GM23248 (cell line): ENCODE measurements around the gene MPDZ. TPM values are rescaled to one million over a fixed set of nuclear protein-coding genes. Genes with fewer than 3 reads are reported as not detected.

Experiments
- DNase-seq: peaks from one replicate; pipeline ENCODE4 v3.0.0-alpha.2; 2015
- H2AFZ ChIP-seq: fragments of 200-600 bp; sonication (generic); 2 replicates; pipeline ENCODE4 v1.6.1; 2016; ENCODE audit warnings: antibody characterized with exemption
- H3F3A ChIP-seq: fragments of 200-600 bp; sonication (generic); 2 replicates; pipeline ENCODE4 v1.6.1; 2016; ENCODE audit warnings: mild to moderate bottlenecking, antibody characterized with exemption, mixed run types; ENCODE audit not compliant: insufficient read depth
- H3K27ac ChIP-seq: fragments of 200-600 bp; sonication (generic); 2 replicates; pipeline ENCODE4 v1.5.1; 2016; ENCODE audit warnings: mild to moderate bottlenecking
- H3K27me3 ChIP-seq: fragments of 200-600 bp; sonication (generic); replicated peaks from 2 replicates; pipeline ENCODE4 v1.6.1; 2016; ENCODE audit warnings: mild to moderate bottlenecking; ENCODE audit not compliant: insufficient read depth
- H3K36me3 ChIP-seq: fragments of 200-600 bp; sonication (generic); 2 replicates; pipeline ENCODE4 v1.6.1; 2016; ENCODE audit warnings: low read depth, mild to moderate bottlenecking
- H3K4me1 ChIP-seq: fragments of 200-600 bp; sonication (generic); 2 replicates; pipeline ENCODE4 v1.6.1; 2016; ENCODE audit warnings: mild to moderate bottlenecking; ENCODE audit not compliant: insufficient read depth
- H3K4me2 ChIP-seq: fragments of 200-600 bp; sonication (generic); one replicate; pipeline ENCODE4 v1.6.1; 2016; ENCODE audit warnings: mild to moderate bottlenecking; ENCODE audit not compliant: unreplicated experiment
- H3K4me3 ChIP-seq: fragments of 200-600 bp; sonication (generic); 2 replicates; pipeline ENCODE4 v1.5.1; 2016; ENCODE audit warnings: mild to moderate bottlenecking
- H3K79me2 ChIP-seq: fragments of 200-600 bp; sonication (generic); 2 replicates; pipeline ENCODE4 v1.6.1; 2016; ENCODE audit warnings: mild to moderate bottlenecking; ENCODE audit not compliant: insufficient read depth
- H3K9ac ChIP-seq: fragments of 200-600 bp; sonication (generic); 2 replicates; pipeline ENCODE4 v1.6.1; 2016; ENCODE audit warnings: mild to moderate bottlenecking
- H3K9me2 ChIP-seq: fragments of 200-600 bp; sonication (generic); 2 replicates; pipeline ENCODE4 v1.6.1; 2016; ENCODE audit warnings: mixed run types, mild to moderate bottlenecking, moderate library complexity; ENCODE audit not compliant: insufficient read depth
- H3K9me3 ChIP-seq: fragments of 200-600 bp; sonication (generic); one replicate; pipeline ENCODE4 v1.6.1; 2017; ENCODE audit warnings: low read depth
- H4K20me1 ChIP-seq: fragments of 200-600 bp; sonication (generic); 2 replicates; pipeline ENCODE4 v1.6.0; 2016; ENCODE audit not compliant: insufficient read depth
- EZH2 ChIP-seq: fragments of 200-600 bp; sonication (generic); IDR thresholded peaks from 2 replicates; pipeline ENCODE4 v1.6.1; 2018; ENCODE audit warnings: antibody characterized with exemption, mild to moderate bottlenecking; ENCODE audit not compliant: insufficient read depth, poor library complexity, severe bottlenecking
- EZH2phosphoT487 ChIP-seq: fragments of 200-600 bp; sonication (generic); IDR thresholded peaks from 2 replicates; pipeline ENCODE4 v1.6.1; 2018; ENCODE audit warnings: antibody characterized with exemption, moderate library complexity, mild to moderate bottlenecking, low read depth; ENCODE audit not compliant: insufficient read depth
- WGBS, 2 experiments: methylation state at CpG; one replicate each; pipeline ENCODE4 v1.1.6; 2015 to 2017; ENCODE audit warnings: low lambda C conversion rate in 2 of 2, low coverage in 1 of 2; ENCODE audit errors: missing lambda C conversion rate in 2 of 2; 5-methylcytosine and 5-hydroxymethylcytosine counted together
- in situ Hi-C: fragments of 300-500 bp; cut with MboI; formaldehyde crosslinking; loops from 2 replicates; pipeline ENCODE4 v1.15.0; 2020
- polyA plus RNA-seq: library from polyadenylated mRNA; unstranded; fragments of >200 nt; fragmentation: Nextera tagmentation; extraction: Ambion mirVana; gene quantifications from 2 replicates; pipeline ENCODE4 v1.2.1, GENCODE V29; 2016
- total RNA-seq: library from RNA; depleted of rRNA; stranded (reverse); fragments of >200 nt; shearing (Covaris generic); gene quantifications from 2 replicates; pipeline ENCODE4 v1.2.3, GENCODE V29; 2014

MPDZ gene
- total and polyA plus RNA-seq, 2 experiments from 2014 or later = 17.2 to 31.9 TPM

DNA sequence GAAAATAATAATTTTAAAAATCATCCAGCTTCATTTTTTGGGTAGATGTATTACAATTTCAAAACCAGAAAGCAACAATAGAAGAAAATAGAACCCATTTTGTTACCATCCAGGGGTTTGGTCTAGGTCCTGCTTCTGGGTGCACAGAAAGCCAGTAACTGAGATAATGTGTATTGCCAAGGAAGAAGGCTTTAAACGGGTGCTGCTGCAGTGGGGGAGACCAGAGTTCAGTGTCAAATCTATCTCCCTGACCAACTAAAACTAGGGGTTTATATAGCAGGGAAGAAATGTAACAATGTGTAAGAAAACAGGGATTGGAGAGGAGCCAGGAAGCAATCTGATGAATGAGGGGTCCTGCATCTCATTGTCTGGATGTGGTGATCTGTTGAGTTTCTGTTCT lies 17.5 kb upstream of the MPDZ start:
- in situ Hi-C loops = no loop called here
- H3K4me1 ChIP-seq = no peaks in the 10 kb centered on the region
- H2AFZ ChIP-seq = no peak overlapping the region
- no peaks in the 10 kb centered on the region for H3F3A ChIP-seq
- no peaks in the 10 kb centered on the region for H3K36me3 ChIP-seq
- H3K9me2 ChIP-seq = no peaks in the 10 kb centered on the region
- no peak for DNase-seq
- H3K4me2 ChIP-seq = no peak overlapping the region
- no peaks in the 10 kb centered on the region for H3K9me3 ChIP-seq
- TF ChIP-seq EZH2 = no peak
- no peak for TF ChIP-seq EZH2phosphoT487
- H3K27ac ChIP-seq = no peak overlapping the region
- no peaks in the 10 kb centered on the region for H3K27me3 ChIP-seq
- no peak overlapping the region for H3K9ac ChIP-seq
- H3K79me2 ChIP-seq = no peaks in the 10 kb centered on the region
- 82 to 100% methylated on average over 1 of the region's 1 CpG for WGBS, 2 experiments
- H4K20me1 ChIP-seq = no peaks in the 10 kb centered on the region
- no peak overlapping the region for H3K4me3 ChIP-seq

DNA sequence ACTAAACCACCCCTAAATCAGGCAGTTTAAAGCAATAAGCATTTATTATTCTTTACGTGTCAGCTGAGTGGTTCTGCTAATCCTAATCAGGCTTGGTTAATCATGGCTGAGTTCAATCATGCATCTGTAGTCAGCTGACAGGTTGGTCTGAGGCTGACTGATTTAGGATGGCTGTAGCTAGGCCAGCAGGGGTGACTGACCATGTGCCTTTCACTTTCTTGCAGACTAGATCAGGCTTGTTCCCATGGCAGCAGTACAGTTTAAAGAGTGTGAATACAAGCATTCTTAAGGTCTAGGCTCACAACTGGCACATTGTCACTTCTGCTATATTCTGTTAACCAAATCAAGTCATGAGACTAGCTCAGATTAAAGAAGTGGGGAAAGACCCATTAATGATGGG lies 16.1 kb upstream of the MPDZ start:
- Histone ChIP-seq H3K9me2 (no peaks in the 10 kb centered on the region), H3K9me3 (no peaks in the 10 kb centered on the region), H3K4me3 (no peak overlapping the region), H3K27me3 (no peaks in the 10 kb centered on the region), H3K36me3 (no peaks in the 10 kb centered on the region), H3K27ac (no peak overlapping the region), H2AFZ (no peak overlapping the region), H3K4me2 (no peak overlapping the region), H3K79me2 (no peaks in the 10 kb centered on the region), H3K4me1 (no peaks in the 10 kb centered on the region), H4K20me1 (no peaks in the 10 kb centered on the region), H3K9ac (no peak overlapping the region), H3F3A (no peaks in the 10 kb centered on the region)
- in situ Hi-C loops = no loop called here
- DNase-seq = no peak
- TF ChIP-seq EZH2phosphoT487 = no peak
- no peak for TF ChIP-seq EZH2
- WGBS, 2 experiments = 91 to 100% methylated on average over 1 of the region's 1 CpG

DNA sequence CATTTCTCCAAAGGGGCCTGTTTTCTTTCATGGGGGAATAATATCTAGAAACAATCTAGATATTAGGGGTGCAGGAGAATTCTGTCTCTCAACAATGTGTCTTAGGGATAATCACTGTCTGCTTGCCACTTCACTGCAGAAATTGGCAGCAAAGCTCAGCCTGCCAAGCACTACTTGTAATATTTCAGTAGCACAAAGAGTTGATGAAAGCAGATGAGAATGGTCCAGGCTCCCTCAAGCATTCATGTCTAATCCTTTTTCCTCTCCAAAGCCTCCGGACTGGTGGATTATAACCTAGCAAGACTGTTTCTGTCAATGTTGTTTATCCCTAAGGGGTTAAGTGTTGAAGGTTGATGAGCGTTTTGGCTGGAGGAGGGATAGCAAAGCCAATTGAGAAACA lies 13.3 kb upstream of the MPDZ start:
- Histone ChIP-seq H3K27ac (no peak overlapping the region), H3K79me2 (no peaks in the 10 kb centered on the region), H3K9me2 (no peaks in the 10 kb centered on the region), H3K4me2 (no peak overlapping the region), H3K4me3 (no peak overlapping the region), H3K9ac (no peak overlapping the region), H3K27me3 (no peaks in the 10 kb centered on the region), H3K36me3 (no peaks in the 10 kb centered on the region), H3F3A (no peaks in the 10 kb centered on the region), H4K20me1 (no peaks in the 10 kb centered on the region), H2AFZ (no peak overlapping the region), H3K9me3 (no peaks in the 10 kb centered on the region), H3K4me1 (no peaks in the 10 kb centered on the region)
- TF ChIP-seq EZH2phosphoT487 (no peak), EZH2 (no peak)
- in situ Hi-C loops = no loop called here
- WGBS, 2 experiments = 17 to 18% methylated on average over 2 of the region's 2 CpGs
- no peak for DNase-seq

DNA sequence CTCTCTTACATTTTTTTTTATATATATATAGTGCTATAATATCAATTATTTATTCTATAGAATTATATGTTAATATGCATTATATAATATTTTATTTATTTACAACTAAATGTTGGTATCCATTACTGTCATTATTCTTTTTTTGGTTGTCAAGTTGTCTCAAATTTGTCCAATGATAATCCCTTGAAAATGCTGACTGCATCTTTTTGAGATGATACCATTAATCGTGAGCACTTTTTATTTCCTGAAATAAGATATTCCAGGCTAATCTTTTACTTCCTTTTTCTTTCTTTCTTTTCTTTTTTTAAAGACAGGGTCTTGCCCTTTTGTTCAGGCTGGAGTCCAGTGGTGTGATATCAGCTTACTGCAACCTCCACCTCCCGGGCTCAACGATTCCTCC lies 12.7 kb upstream of the MPDZ start:
- no peaks in the 10 kb centered on the region for H3K79me2 ChIP-seq
- in situ Hi-C loops = no loop called here

DNA sequence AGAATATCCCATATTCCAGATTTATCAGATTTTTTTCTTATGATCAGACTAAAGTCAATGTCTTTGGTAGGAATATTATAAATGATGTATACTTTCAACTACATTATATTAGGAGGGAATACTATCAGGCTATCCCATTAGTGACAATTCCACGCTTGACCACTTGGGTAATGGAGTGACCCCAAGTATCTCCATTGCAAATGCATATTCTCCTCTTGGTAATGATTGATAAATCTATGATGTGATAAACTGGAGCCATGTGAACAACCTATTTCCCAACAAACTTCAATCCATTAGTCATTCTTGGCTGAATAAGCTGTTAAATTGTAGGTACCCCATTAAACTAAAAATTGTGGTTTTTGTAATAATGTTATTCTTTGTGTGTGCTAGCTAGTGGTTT lies 12.2 kb upstream of the MPDZ start:
- no peak for TF ChIP-seq EZH2phosphoT487
- no peak for TF ChIP-seq EZH2
- no peaks in the 10 kb centered on the region for H3F3A ChIP-seq
- H3K79me2 ChIP-seq = no peaks in the 10 kb centered on the region
- WGBS, 2 experiments = 82 to 86% methylated on average over 1 of the region's 1 CpG
- H3K4me2 ChIP-seq = no peak overlapping the region
- H3K36me3 ChIP-seq = no peaks in the 10 kb centered on the region
- H3K9me3 ChIP-seq = no peaks in the 10 kb centered on the region
- no peak overlapping the region for H3K9ac ChIP-seq
- H3K27ac ChIP-seq = no peak overlapping the region
- no peak overlapping the region for H3K4me3 ChIP-seq
- DNase-seq = peak; percentile 7
- H3K4me1 ChIP-seq = no peaks in the 10 kb centered on the region
- H4K20me1 ChIP-seq = no peaks in the 10 kb centered on the region
- no peaks in the 10 kb centered on the region for H3K27me3 ChIP-seq
- no peak overlapping the region for H2AFZ ChIP-seq
- H3K9me2 ChIP-seq = no peaks in the 10 kb centered on the region
- in situ Hi-C loops = no loop called here

More for the DNA sequence above, 12.7 kb upstream of the MPDZ start:
- H3K4me3 ChIP-seq = no peak overlapping the region
- H3K27ac ChIP-seq = no peak overlapping the region
- H3K9ac ChIP-seq = no peak overlapping the region
- H2AFZ ChIP-seq = no peak overlapping the region
- no peak overlapping the region for H3K4me2 ChIP-seq
- WGBS, 2 experiments = 95 to 98% methylated on average over 3 of the region's 3 CpGs
- TF ChIP-seq EZH2 = no peak
- no peak for TF ChIP-seq EZH2phosphoT487
- no peaks in the 10 kb centered on the region for H3K4me1 ChIP-seq
- no peak for DNase-seq
- H3K36me3 ChIP-seq = no peaks in the 10 kb centered on the region
- H4K20me1 ChIP-seq = no peaks in the 10 kb centered on the region
- no peaks in the 10 kb centered on the region for H3K9me3 ChIP-seq
- H3K27me3 ChIP-seq = no peaks in the 10 kb centered on the region
- H3K9me2 ChIP-seq = no peaks in the 10 kb centered on the region
- no peaks in the 10 kb centered on the region for H3F3A ChIP-seq
